ENCODE measurements around the gene CIDEA.

- TF ChIP-seq CTCF (IDR thresholded peaks at IDR 0.05) (no peak), POLR2A (IDR thresholded peaks at IDR 0.05) (no peak)
Measured at GRCh38 chr18:12281861-12282260, 27.7 kb downstream of the CIDEA start.

All from Peyer's patch (tissue), 4 donors.